PC-3 (cell line): ENCODE measurements around the gene BEGAIN. TPM values are rescaled to one million over a fixed set of nuclear protein-coding genes. Genes with fewer than 3 reads are reported as not detected.

ENCODE experiments used
- ATAC-seq: fragments of 200-7000 bp; cut with Tn5 transposase; 2 replicates; pipeline ENCODE4 v1.9.1; 2020; ENCODE audit warnings: mild to moderate bottlenecking, moderate library complexity
- BruUV-seq: library from RNA; stranded (reverse); fragments of 400-500 nt; replicated peaks from 2 replicates; lab custom pipeline; 2021; lab: Mats Ljungman, UMichigan
- CTCF ChIA-PET: fragments of 300-600 bp; sonication (Branson Sonifier 250); formaldehyde crosslinking; loops from one replicate; lab custom pipeline; 2022; ENCODE audit warnings: antibody characterized with exemption; lab: Charles Lee
- POLR2A ChIA-PET: fragments of 300-600 bp; sonication (Branson Sonifier 250); formaldehyde crosslinking; loops from one replicate; lab custom pipeline; 2022; ENCODE audit warnings: antibody characterized with exemption; ENCODE audit not compliant: unreplicated experiment; lab: Charles Lee
- DNase-seq: peaks from one replicate; pipeline ENCODE4 v3.0.0-alpha.2; 2015
- H2AFZ ChIP-seq: fragments of 300-600 bp; sonication (generic); 2 replicates; pipeline ENCODE4 v1.6.0; 2016; ENCODE audit warnings: antibody characterized with exemption, low read length
- H3F3A ChIP-seq: fragments of 300-600 bp; sonication (generic); one replicate; pipeline ENCODE4 v1.6.0; 2017; ENCODE audit warnings: antibody characterized with exemption, low read length, control low read depth, mild to moderate bottlenecking; ENCODE audit not compliant: unreplicated experiment
- H3K27ac ChIP-seq: fragments of 300-600 bp; sonication (generic); 2 replicates; pipeline ENCODE4 v1.5.1; 2016; ENCODE audit warnings: mild to moderate bottlenecking, low read length
- H3K27me3 ChIP-seq: fragments of 300-600 bp; sonication (generic); 2 replicates; pipeline ENCODE4 v1.6.1; 2016; ENCODE audit warnings: low read length, mixed read lengths
- H3K36me3 ChIP-seq: fragments of 300-600 bp; sonication (generic); 2 replicates; pipeline ENCODE4 v1.6.1; 2016; ENCODE audit warnings: low read depth, mixed run types, low read length, mixed read lengths
- H3K4me1 ChIP-seq: fragments of 300-600 bp; sonication (generic); 2 replicates; pipeline ENCODE4 v1.5.1; 2016; ENCODE audit warnings: low read length; ENCODE audit not compliant: insufficient read depth
- H3K4me2 ChIP-seq: fragments of 300-600 bp; sonication (generic); 2 replicates; pipeline ENCODE4 v1.6.0; 2016; ENCODE audit warnings: low read length
- H3K4me3 ChIP-seq: fragments of 300-600 bp; sonication (generic); 2 replicates; pipeline ENCODE4 v1.5.1; 2016; ENCODE audit warnings: mild to moderate bottlenecking, low read length, mixed read lengths
- H3K79me2 ChIP-seq: fragments of 300-600 bp; sonication (generic); 2 replicates; pipeline ENCODE4 v1.6.1; 2017; ENCODE audit warnings: low read length, mixed read lengths
- H3K9ac ChIP-seq: fragments of 300-600 bp; sonication (generic); 2 replicates; pipeline ENCODE4 v1.6.0; 2016; ENCODE audit warnings: mild to moderate bottlenecking, low read length
- H3K9me2 ChIP-seq: fragments of 300-600 bp; sonication (generic); replicated peaks from 2 replicates; pipeline ENCODE4 v1.6.1; 2016; ENCODE audit warnings: mixed run types, low read length, mixed read lengths
- H3K9me3 ChIP-seq: fragments of 300-600 bp; sonication (generic); 2 replicates; pipeline ENCODE4 v1.6.1; 2016; ENCODE audit warnings: low read length, mixed read lengths
- H4K20me1 ChIP-seq: fragments of 300-600 bp; sonication (generic); 2 replicates; pipeline ENCODE4 v1.6.1; 2016; ENCODE audit warnings: low read length, mixed read lengths
- CTCF ChIP-seq: fragments of 300-600 bp; sonication (generic); conservative IDR thresholded peaks from 2 replicates; pipeline ENCODE4 v1.5.1; 2017; ENCODE audit warnings: antibody characterized with exemption, low read depth, mild to moderate bottlenecking, low read length
- EZH2 ChIP-seq: fragments of 300-600 bp; sonication (generic); IDR thresholded peaks from one replicate; pipeline ENCODE4 v1.6.1; 2017; ENCODE audit warnings: antibody characterized with exemption, mild to moderate bottlenecking, low read length; ENCODE audit not compliant: unreplicated experiment
- EZH2phosphoT487 ChIP-seq: fragments of 300-600 bp; sonication (generic); IDR thresholded peaks from 2 replicates; pipeline ENCODE4 v1.6.1; 2018; ENCODE audit warnings: mild to moderate bottlenecking, antibody characterized with exemption, low read length, borderline replicate concordance
- intact Hi-C: fragments of 100-400 bp; cut with micrococcal nuclease; formaldehyde crosslinking; loops from 2 replicates; pipeline ENCODE4 v1.9.0; 2023
- total RNA-seq: library from RNA; depleted of rRNA; stranded (reverse); fragments of >200 nt; gene quantifications from 2 replicates; pipeline ENCODE4 v1.2.3, GENCODE V29; 2014

Gene BEGAIN
- total RNA-seq, 1 experiment from 2014 or later: 3.8 TPM

- no TSS peak for BruUV-seq
- H3K4me2 ChIP-seq: no peak overlapping the region
- no peaks in the 10 kb centered on the region for H3K9me3 ChIP-seq
- intact Hi-C loops: no loop called here
- no peak overlapping the region for H2AFZ ChIP-seq
- no peaks in the 10 kb centered on the region for H3K36me3 ChIP-seq
- no peak for ATAC-seq
- no peak overlapping the region for H3K9ac ChIP-seq
- H3K4me1 ChIP-seq: no peaks in the 10 kb centered on the region
- H3K27me3 ChIP-seq: no peaks in the 10 kb centered on the region
- no peaks in the 10 kb centered on the region for H3F3A ChIP-seq
- CTCF ChIA-PET: no interaction called here
- H3K79me2 ChIP-seq: no peaks in the 10 kb centered on the region
- H3K9me2 ChIP-seq: no peaks in the 10 kb centered on the region
- no peak for DNase-seq
- POLR2A ChIA-PET: no interaction called here
- no peak overlapping the region for H3K4me3 ChIP-seq
- no peaks in the 10 kb centered on the region for H4K20me1 ChIP-seq
- TF ChIP-seq EZH2 (no peak), EZH2phosphoT487 (no peak), CTCF (no peak)
- no peak overlapping the region for H3K27ac ChIP-seq
Observed at GRCh38 chr14:100608586-100609330, 21.5 kb upstream of the BEGAIN start.

GRCh38 chr14:100608064-100608463, 20.8 kb upstream of the BEGAIN start:
- no peak overlapping the region for H3K9ac ChIP-seq
- BruUV-seq: no TSS peak
- no peak for TF ChIP-seq CTCF
- no peak for TF ChIP-seq EZH2
- no peak for TF ChIP-seq EZH2phosphoT487
- ATAC-seq (no peak), DNase-seq (no peak)
- intact Hi-C loops: no loop called here
- no peaks in the 10 kb centered on the region for H3K79me2 ChIP-seq
- H3K36me3 ChIP-seq: no peaks in the 10 kb centered on the region
- H3K9me3 ChIP-seq: no peaks in the 10 kb centered on the region
- no peaks in the 10 kb centered on the region for H3K27me3 ChIP-seq
- ChIA-PET POLR2A (interaction anchor here (0.6 kb wide), 1 partner anchor 17 kb away, joined by 5 read pairs; no protein-coding TSS in a partner anchor), CTCF (interaction anchor here (0.6 kb wide), 1 partner anchor 231 kb away, joined by 5 read pairs; no protein-coding TSS in a partner anchor)
- H3K9me2 ChIP-seq: no peaks in the 10 kb centered on the region
- no peaks in the 10 kb centered on the region for H3F3A ChIP-seq
- no peak overlapping the region for H2AFZ ChIP-seq
- H4K20me1 ChIP-seq: no peaks in the 10 kb centered on the region
- H3K4me1 ChIP-seq: no peaks in the 10 kb centered on the region
- no peak overlapping the region for H3K27ac ChIP-seq
- H3K4me3 ChIP-seq: no peak overlapping the region
- H3K4me2 ChIP-seq: no peak overlapping the region

- no peak overlapping the region for H3K9ac ChIP-seq
- H2AFZ ChIP-seq: no peak overlapping the region
- H3K4me2 ChIP-seq: no peak overlapping the region
- H3K9me3 ChIP-seq: no peaks in the 10 kb centered on the region
- H3K36me3 ChIP-seq: no peaks in the 10 kb centered on the region
- H3K9me2 ChIP-seq: no peaks in the 10 kb centered on the region
- CTCF ChIA-PET: interaction anchor here (0.6 kb wide), 1 partner anchor 231 kb away, joined by 5 read pairs; no protein-coding TSS in a partner anchor
- ATAC-seq (no peak), DNase-seq (no peak)
- H4K20me1 ChIP-seq: no peaks in the 10 kb centered on the region
- no peak overlapping the region for H3K4me3 ChIP-seq
- POLR2A ChIA-PET: interaction anchor here (0.6 kb wide), 1 partner anchor 17 kb away, joined by 5 read pairs; no protein-coding TSS in a partner anchor
- TF ChIP-seq EZH2phosphoT487 (no peak), EZH2 (no peak), CTCF (no peak)
- no peaks in the 10 kb centered on the region for H3F3A ChIP-seq
- intact Hi-C loops: no loop called here
- H3K79me2 ChIP-seq: no peaks in the 10 kb centered on the region
- no peak overlapping the region for H3K27ac ChIP-seq
- BruUV-seq: no TSS peak
- no peaks in the 10 kb centered on the region for H3K27me3 ChIP-seq
- H3K4me1 ChIP-seq: no peaks in the 10 kb centered on the region
Observed at GRCh38 chr14:100607611-100607956, 20.4 kb upstream of the BEGAIN start.
